HG03066 (cell line): ENCODE measurements around the gene TRIM14.
"Not testable (repeated sequence)": the region's sequence is repeated elsewhere in the genome, so short reads cannot be mapped to it uniquely, and the experiment has no call there.

Source experiments
- ATAC-seq: cut with Tn5 transposase; IDR thresholded peaks from one replicate; pipeline ENCODE4 v1.9.1; 2021; ENCODE audit warnings: low read depth; ENCODE audit not compliant: unreplicated experiment

Gene TRIM14

DNA sequence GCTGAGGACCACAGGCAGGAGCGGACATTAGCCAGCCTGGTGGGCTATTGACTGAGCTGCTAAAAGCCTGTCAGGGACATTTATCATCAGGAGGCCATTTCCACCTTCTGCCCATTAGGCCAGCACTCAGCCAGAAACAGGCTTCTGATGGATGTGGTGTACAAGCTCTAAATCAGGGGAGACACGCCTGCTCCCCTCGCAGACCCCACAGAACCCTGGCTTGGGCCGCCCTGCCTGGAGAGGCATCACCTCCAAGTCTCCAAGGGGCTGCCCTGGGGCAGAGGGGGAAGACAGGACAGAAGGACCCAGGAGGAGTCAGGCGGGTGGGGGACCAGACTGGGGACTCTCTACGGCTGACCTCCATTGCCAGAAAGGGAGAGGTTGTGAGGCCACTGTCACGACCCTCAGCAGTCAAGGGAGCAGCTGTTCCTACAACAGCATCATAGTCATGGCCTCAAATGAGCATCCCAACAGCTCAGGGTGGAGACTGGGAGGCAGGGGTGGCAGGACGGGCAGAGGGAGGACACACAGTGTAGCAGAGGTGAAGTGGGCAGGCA is 24.0 kb upstream of the TRIM14 start:
- ATAC-seq = no peak

DNA sequence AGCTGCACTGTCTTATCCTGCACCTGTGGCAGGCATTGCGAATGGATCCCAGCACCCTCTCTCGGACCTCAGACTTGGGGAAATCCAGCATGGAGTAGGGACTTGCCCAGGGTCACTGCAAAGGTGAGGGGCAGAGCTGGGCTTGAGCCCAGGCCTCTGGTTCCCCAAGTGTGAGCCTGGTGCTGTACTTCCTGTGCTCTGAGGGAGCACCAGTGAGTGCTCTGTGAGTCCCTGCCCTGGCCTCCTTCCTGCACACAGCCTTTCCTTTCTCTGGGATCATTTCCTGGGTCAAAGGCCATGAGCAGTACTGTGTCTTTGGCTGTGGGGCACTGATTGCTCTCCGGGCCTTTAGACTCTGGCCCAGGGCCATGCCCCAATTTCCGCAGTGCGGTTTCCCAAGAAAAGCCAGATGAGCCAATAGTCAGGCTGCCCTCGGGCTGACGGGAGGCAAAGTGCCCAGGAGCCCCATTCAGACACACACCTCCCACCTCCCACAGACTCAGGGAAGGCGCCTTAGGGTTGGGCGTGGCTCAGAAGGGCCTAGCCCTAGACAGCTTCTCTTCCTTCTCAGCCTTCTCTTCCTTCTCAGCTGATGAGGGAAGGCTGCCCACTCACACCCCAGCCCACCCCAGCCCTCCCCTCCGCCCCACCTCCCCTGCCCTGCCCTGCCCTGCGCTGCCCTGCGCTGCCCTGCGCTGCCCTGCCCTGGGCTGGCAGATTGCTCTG is 23.3 kb upstream of the TRIM14 start:
- no peak for ATAC-seq

DNA sequence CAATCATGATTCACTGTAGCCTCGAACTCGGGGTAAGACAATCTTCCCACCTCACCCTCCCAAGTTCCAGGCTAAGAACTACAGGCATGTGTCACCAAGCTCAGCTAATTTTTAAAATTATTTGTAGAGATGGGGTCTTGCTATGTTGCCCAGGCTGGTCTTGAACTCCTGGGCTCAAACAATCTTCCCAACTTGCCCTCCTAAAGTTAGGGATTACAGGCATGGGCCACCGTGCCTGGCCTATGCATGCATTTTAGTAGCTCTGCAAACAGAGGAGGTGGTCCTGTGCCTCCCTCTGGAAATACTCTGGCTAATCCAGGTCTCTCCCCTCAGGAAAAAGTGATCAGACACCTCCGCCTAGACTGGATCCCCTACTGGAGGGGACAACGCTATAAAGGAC is 21.5 kb upstream of the TRIM14 start:
- no peak for ATAC-seq

GRCh38 chr9:98136489-98136888 is 17.5 kb upstream of the TRIM14 start:
- ATAC-seq = no peak

- no peak for ATAC-seq
Observed at GRCh38 chr9:98135938-98136337, 16.9 kb upstream of the TRIM14 start.

- ATAC-seq = no peak
Observed at GRCh38 chr9:98135558-98135934, 16.5 kb upstream of the TRIM14 start.

DNA sequence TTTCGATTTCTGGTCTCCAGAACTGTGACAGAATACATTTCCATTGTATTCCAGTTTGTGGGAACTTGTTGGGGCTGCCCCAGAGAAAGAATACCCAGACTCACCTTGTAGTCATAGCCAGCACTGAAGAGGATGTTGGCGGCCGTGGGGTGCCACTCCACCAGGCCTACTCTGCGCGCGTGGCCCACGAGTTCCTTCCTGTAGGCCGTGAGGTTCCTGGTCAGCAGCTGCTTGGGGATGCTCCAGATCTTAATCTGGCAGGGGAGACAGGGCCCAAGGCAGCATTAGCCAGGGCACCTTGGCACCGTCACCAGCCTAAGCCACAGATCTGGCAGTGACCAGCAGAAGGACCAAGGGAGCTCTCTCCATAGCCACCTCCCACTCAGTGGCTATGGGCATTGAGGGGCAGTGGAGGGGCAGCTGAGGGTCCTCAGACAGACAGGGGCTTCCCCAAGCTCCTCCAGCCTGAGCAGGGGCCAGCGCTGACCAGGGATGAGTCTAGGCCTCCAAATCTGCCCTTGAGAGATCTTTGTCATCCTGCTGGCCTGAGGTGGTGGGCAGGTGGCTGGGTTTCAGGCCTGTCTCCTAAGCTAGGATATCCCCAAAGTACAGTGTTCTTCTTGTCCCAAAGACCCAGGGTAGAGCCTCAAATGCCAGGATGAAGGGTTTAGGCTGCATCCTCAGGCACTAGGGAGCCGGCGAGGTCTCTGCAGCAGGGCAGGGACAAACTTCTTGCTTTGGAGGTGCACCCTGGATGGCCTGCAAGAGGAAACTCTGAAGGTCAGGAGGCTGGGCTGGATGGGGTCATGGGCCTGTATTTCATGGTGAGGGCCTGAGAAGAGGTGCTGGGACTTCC is 15.9 kb upstream of the TRIM14 start:
- ATAC-seq = no peak

- no peak for ATAC-seq
Observed at GRCh38 chr9:98132806-98133631, 14.0 kb upstream of the TRIM14 start.

DNA sequence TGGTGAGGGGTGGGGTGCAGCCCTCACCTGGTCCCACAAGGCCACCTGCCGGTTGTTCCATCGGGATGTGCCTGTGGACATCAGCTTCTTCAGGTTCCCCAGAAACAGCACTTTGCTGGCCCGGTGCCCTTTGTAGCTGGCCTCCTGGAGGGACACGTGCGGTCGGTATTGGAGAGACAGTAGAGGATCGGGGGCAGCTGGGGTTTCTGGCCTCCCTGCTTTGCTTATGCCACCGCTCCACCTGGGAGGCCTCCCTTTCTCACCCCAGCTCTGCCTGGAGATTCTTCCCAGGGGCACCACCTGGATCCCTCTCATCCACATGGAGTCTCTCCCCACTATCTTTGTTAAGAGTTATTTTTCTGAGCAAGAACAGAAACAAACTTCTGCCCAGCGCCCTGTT is 13.1 kb upstream of the TRIM14 start:
- ATAC-seq = no peak

DNA sequence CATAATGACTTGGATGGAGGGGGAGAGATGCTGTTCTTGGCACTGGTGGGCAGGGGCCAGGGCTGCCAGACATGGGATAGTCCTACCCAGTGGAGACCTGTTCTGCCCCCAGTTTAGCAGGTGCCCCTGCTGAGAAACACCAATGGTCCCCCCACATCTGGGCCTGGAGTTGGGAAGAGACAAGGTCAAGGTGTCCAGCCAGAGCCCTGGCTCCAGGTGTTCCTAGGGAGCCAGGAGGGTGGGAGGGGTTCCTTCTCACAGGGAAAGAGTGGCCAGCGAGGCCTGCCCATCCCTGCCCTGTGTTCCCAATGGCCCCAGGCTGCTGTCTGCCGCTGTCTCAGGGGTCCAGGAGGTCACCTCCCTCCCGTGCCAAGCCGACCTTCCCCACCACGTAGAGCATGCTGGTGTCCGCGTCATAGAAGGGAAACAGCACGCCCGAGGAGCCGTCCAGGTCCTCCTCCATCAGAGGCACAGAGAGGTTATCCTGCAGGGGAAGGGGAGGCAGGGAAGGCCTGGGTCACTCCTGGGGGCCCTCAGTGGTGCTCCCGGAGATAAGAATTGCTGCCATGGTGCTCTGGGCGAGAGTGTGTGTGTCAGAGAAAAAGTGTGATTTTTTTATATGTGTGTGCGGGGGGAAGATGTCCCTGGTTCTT is 11.7 kb upstream of the TRIM14 start:
- ATAC-seq = no peak

DNA sequence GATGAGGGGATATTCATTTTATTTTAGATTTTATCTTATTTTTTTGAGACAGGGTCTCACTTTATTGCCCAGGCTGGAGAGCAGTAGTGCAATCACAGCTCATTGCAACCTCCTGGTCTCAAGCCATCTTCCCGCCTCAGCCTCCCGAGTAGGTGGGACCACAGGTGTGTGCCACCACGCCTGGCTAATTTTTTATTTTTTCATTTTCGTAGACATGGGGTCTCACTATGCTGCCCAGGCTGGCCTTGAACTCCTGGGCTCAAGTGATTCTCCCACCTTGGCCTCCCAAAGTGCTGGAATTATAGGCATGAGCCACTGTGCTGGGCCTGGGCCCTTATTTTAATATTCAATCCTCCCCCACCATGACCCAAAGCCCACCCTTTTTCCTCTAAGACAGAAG is 11.0 kb upstream of the TRIM14 start:
- ATAC-seq = not testable (repeated sequence)

DNA sequence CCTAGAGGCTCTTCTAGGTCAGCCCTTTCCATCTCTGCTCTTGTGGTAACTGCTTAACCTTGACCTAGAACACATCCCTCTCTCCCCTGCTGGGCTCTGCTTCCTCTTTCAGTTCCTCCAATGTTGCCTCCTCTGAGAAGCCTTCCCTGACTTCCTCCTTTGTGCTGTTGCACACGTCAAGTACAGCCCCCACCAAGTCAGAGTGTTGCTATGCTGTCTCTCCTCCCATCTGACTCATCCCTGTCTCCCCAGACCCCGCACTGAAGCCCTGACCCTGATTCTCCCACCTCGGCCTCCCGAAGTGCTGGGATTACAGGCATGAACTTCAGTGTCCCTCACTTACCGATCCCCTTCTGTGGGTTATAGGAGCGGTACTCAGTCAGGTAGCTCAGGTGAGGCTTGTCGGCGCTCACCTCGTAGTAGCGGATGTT is 10.4 kb upstream of the TRIM14 start:
- ATAC-seq = peak; percentile 91

GRCh38 chr9:98128316-98128715 is 9.3 kb upstream of the TRIM14 start:
- no peak for ATAC-seq

DNA sequence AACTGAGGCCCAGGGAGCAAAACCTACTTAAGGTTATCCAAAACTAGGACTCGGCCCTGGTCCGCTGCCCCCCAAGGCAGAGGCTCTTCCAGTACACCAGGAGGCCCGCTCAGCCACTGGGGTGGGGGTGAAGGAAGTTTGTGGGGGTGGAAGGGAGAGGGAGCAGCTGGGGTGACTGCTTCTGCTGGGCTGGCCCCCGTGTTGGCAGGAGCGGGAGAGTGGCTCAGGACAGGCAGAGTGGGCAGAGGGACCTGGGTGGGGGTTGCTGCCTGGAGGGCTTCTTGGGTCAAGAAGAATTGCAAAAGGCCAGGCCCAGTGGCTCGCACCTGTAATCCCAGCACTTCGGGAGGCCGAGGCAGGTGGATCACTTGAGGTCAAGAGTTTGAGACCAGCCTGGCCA is 8.2 kb upstream of the TRIM14 start:
- ATAC-seq = no peak

GRCh38 chr9:98124637-98125426 is 5.8 kb upstream of the TRIM14 start:
- ATAC-seq = no peak

DNA sequence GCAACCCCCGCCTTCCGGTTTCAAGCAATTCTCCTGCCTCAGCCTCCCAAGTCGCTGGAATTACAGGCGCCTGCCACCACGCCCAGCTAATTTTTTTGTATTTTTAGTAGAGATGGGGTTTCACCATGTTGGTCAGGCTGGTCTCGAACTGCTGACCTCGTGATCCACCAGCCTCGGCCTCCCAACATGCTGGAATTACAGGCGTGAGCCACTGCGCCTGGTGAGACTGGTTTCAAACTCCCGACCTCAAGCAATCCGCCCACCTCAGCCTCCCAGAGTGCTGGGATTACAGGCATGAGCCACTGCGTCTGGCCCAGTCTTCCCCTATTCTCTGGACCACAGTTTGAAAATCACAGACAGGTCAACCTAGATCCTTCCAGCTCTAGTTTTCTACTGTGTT is 5.1 kb upstream of the TRIM14 start:
- ATAC-seq = not testable (repeated sequence)

GRCh38 chr9:98121058-98121457 is 2.0 kb upstream of the TRIM14 start:
- no peak for ATAC-seq

DNA sequence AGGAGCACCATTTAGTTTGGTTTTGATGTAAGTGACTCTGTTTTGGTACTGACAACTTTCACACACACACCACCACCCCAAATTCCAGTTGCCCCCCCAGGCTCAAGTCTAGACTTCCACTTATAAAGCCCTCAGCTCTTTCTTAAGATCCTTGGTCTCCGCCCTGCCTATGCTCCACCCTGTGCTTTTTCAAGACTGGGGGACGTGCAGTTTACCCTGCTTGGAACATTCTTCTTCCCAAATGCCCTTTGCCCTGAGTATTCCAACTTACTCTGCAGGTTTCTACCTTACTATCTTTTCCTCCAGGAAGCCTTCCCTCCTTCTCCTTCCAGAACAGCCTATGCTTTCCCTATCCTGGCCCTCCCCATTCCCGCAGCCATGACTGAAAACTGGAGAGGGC is 1.5 kb upstream of the TRIM14 start:
- ATAC-seq = no peak

DNA sequence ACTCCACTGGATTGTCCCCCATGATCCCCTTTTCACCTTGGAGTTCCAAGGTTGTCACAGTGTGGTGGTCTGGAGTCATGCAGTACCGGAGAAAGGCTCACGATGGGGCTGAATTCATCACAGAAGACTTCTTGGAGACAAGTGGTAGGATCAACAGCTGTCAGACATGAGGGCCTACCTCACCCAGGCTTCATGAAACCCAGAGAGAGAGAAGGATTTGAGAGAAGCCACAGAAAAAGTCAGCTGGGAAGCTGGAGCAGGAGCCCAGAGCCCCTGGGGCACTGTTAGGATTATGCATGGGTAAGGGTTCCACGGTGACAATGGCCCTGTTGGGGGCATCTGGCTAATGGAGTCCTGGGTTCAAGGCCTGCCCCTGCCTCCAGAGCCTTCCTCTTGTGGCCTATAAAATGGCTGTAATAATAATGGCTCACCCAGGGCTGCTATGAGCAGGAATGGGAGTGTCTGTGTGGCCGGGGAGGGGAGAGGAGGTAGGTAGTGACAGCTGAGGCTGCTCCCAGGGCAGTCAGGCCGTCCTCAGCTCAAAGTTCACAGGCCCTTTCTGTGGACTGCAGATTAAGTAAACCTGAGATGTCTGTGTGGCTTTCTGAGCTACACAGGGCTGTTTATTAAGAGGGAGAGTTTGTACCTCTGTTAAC is 910 bp downstream of the TRIM14 start:
- ATAC-seq = peak; percentile 48
